ENCODE measurements around the gene FAM222A.

- no peak for TF ChIP-seq CTCF (conservative IDR thresholded peaks at IDR 0.05 in 1 of 2, IDR thresholded peaks at IDR 0.05 in 1 of 2; ENCODE audit: extremely low read depth in 1 of 2, insufficient read depth in 1 of 2, low read depth in 1 of 2, low read length in 2 of 2)
- TF ChIP-seq EZH2 (IDR thresholded peaks at IDR 0.05; ENCODE audit: borderline replicate concordance, low read length) = no peak
These were observed 69.7 kb downstream of the FAM222A start for GRCh38 chr12:109783135-109783964.

Data from mammary epithelial cell (primary cell).